B cell (primary cell): ENCODE results near the gene ARPC2.

ENCODE experiments used
- CTCF ChIP-seq: fragments of 200-600 bp; IDR thresholded peaks from one replicate; pipeline ENCODE4 v1.8.0; 2022; ENCODE audit warnings: antibody characterized with exemption, mild to moderate bottlenecking
- EZH2 ChIP-seq: IDR thresholded peaks from 2 replicates; pipeline ENCODE4 v1.6.1; 2012; ENCODE audit warnings: borderline replicate concordance, low read depth, mild to moderate bottlenecking, moderate library complexity, low read length; ENCODE audit not compliant: insufficient read depth, poor library complexity, severe bottlenecking

- TF ChIP-seq CTCF: no peak
- TF ChIP-seq EZH2: no peak
These were observed 45.2 kb downstream of the ARPC2 start for GRCh38 chr2:218262237-218262600.
